PC-3 (cell line): ENCODE data around the gene WDR83. TPM values are rescaled to one million over a fixed set of nuclear protein-coding genes. Genes with fewer than 3 reads are reported as not detected.
"Not testable (repeated sequence)": the region's sequence is repeated elsewhere in the genome, so short reads cannot be mapped to it uniquely, and the experiment has no call there.

ENCODE experiments used
- ATAC-seq: fragments of 200-7000 bp; cut with Tn5 transposase; 2 replicates; pipeline ENCODE4 v1.9.1; 2020; ENCODE audit warnings: mild to moderate bottlenecking, moderate library complexity
- BruUV-seq: library from RNA; stranded (reverse); fragments of 400-500 nt; replicated peaks from 2 replicates; lab custom pipeline; 2021; lab: Mats Ljungman, UMichigan
- CTCF ChIA-PET: fragments of 300-600 bp; sonication (Branson Sonifier 250); formaldehyde crosslinking; loops from one replicate; lab custom pipeline; 2022; ENCODE audit warnings: antibody characterized with exemption; lab: Charles Lee
- POLR2A ChIA-PET: fragments of 300-600 bp; sonication (Branson Sonifier 250); formaldehyde crosslinking; loops from one replicate; lab custom pipeline; 2022; ENCODE audit warnings: antibody characterized with exemption; ENCODE audit not compliant: unreplicated experiment; lab: Charles Lee
- DNase-seq: peaks from one replicate; pipeline ENCODE4 v3.0.0-alpha.2; 2015
- H2AFZ ChIP-seq: fragments of 300-600 bp; sonication (generic); 2 replicates; pipeline ENCODE4 v1.6.0; 2016; ENCODE audit warnings: antibody characterized with exemption, low read length
- H3F3A ChIP-seq: fragments of 300-600 bp; sonication (generic); one replicate; pipeline ENCODE4 v1.6.0; 2017; ENCODE audit warnings: antibody characterized with exemption, low read length, control low read depth, mild to moderate bottlenecking; ENCODE audit not compliant: unreplicated experiment
- H3K27ac ChIP-seq: fragments of 300-600 bp; sonication (generic); 2 replicates; pipeline ENCODE4 v1.5.1; 2016; ENCODE audit warnings: mild to moderate bottlenecking, low read length
- H3K27me3 ChIP-seq: fragments of 300-600 bp; sonication (generic); 2 replicates; pipeline ENCODE4 v1.6.1; 2016; ENCODE audit warnings: low read length, mixed read lengths
- H3K36me3 ChIP-seq: fragments of 300-600 bp; sonication (generic); 2 replicates; pipeline ENCODE4 v1.6.1; 2016; ENCODE audit warnings: low read depth, mixed run types, low read length, mixed read lengths
- H3K4me1 ChIP-seq: fragments of 300-600 bp; sonication (generic); 2 replicates; pipeline ENCODE4 v1.5.1; 2016; ENCODE audit warnings: low read length; ENCODE audit not compliant: insufficient read depth
- H3K4me2 ChIP-seq: fragments of 300-600 bp; sonication (generic); 2 replicates; pipeline ENCODE4 v1.6.0; 2016; ENCODE audit warnings: low read length
- H3K4me3 ChIP-seq: fragments of 300-600 bp; sonication (generic); 2 replicates; pipeline ENCODE4 v1.5.1; 2016; ENCODE audit warnings: mild to moderate bottlenecking, low read length, mixed read lengths
- H3K79me2 ChIP-seq: fragments of 300-600 bp; sonication (generic); 2 replicates; pipeline ENCODE4 v1.6.1; 2017; ENCODE audit warnings: low read length, mixed read lengths
- H3K9ac ChIP-seq: fragments of 300-600 bp; sonication (generic); 2 replicates; pipeline ENCODE4 v1.6.0; 2016; ENCODE audit warnings: mild to moderate bottlenecking, low read length
- H3K9me2 ChIP-seq: fragments of 300-600 bp; sonication (generic); replicated peaks from 2 replicates; pipeline ENCODE4 v1.6.1; 2016; ENCODE audit warnings: mixed run types, low read length, mixed read lengths
- H3K9me3 ChIP-seq: fragments of 300-600 bp; sonication (generic); 2 replicates; pipeline ENCODE4 v1.6.1; 2016; ENCODE audit warnings: low read length, mixed read lengths
- H4K20me1 ChIP-seq: fragments of 300-600 bp; sonication (generic); 2 replicates; pipeline ENCODE4 v1.6.1; 2016; ENCODE audit warnings: low read length, mixed read lengths
- EZH2 ChIP-seq: fragments of 300-600 bp; sonication (generic); IDR thresholded peaks from one replicate; pipeline ENCODE4 v1.6.1; 2017; ENCODE audit warnings: antibody characterized with exemption, mild to moderate bottlenecking, low read length; ENCODE audit not compliant: unreplicated experiment
- EZH2phosphoT487 ChIP-seq: fragments of 300-600 bp; sonication (generic); IDR thresholded peaks from 2 replicates; pipeline ENCODE4 v1.6.1; 2018; ENCODE audit warnings: mild to moderate bottlenecking, antibody characterized with exemption, low read length, borderline replicate concordance
- intact Hi-C: fragments of 100-400 bp; cut with micrococcal nuclease; formaldehyde crosslinking; loops from 2 replicates; pipeline ENCODE4 v1.9.0; 2023
- total RNA-seq: library from RNA; depleted of rRNA; stranded (reverse); fragments of >200 nt; gene quantifications from 2 replicates; pipeline ENCODE4 v1.2.3, GENCODE V29; 2014
- TF ChIP-seq, protein P1 (sequence below): fragments of 300-600 bp; sonication (generic); conservative IDR thresholded peaks from 2 replicates; pipeline ENCODE4 v1.5.1; 2017; ENCODE audit warnings: antibody characterized with exemption, low read depth, mild to moderate bottlenecking, low read length

The WDR83 gene
- total RNA-seq, 1 experiment from 2014 or later, result 39.5 TPM

DNA sequence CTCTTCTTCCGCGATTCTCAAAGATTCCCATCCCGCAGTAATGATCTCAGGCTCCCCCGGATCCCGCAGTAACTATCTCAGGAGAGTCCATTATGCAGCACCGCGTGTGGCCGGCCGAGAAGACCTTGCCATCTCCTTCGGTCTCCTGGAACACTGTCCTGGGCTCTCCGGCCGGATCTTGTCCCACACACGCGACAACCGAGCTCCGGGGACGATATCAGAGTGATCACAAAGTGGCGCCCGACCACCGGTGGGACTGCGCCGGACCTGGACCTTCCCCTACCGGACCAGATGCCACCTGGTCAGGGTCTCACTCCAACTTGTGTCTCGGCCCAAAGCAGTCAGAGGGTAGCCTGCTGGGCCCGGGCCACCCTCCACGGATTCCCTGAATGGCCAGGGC, 24.1 kb upstream of the WDR83 start:
- Histone ChIP-seq H3F3A (no peaks in the 10 kb centered on the region), H3K4me3 (no peak overlapping the region), H3K27me3 (no peaks in the 10 kb centered on the region), H3K9me2 (no peaks in the 10 kb centered on the region), H3K27ac (no peak overlapping the region), H3K36me3 (no peaks in the 10 kb centered on the region), H3K4me1 (no peaks in the 10 kb centered on the region), H2AFZ (no peak overlapping the region), H3K9ac (no peak overlapping the region), H3K9me3 (no peaks in the 10 kb centered on the region), H3K4me2 (no peak overlapping the region), H4K20me1 (no peaks in the 10 kb centered on the region), H3K79me2 (no peaks in the 10 kb centered on the region)
- intact Hi-C loops, result no loop called here
- ChIA-PET POLR2A (no interaction called here), CTCF (no interaction called here)
- ATAC-seq (no peak), DNase-seq (no peak)
- TF ChIP-seq EZH2phosphoT487 (no peak), EZH2 (no peak)
- TF ChIP-seq, protein P1, sequence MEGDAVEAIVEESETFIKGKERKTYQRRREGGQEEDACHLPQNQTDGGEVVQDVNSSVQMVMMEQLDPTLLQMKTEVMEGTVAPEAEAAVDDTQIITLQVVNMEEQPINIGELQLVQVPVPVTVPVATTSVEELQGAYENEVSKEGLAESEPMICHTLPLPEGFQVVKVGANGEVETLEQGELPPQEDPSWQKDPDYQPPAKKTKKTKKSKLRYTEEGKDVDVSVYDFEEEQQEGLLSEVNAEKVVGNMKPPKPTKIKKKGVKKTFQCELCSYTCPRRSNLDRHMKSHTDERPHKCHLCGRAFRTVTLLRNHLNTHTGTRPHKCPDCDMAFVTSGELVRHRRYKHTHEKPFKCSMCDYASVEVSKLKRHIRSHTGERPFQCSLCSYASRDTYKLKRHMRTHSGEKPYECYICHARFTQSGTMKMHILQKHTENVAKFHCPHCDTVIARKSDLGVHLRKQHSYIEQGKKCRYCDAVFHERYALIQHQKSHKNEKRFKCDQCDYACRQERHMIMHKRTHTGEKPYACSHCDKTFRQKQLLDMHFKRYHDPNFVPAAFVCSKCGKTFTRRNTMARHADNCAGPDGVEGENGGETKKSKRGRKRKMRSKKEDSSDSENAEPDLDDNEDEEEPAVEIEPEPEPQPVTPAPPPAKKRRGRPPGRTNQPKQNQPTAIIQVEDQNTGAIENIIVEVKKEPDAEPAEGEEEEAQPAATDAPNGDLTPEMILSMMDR, result no peak
- no TSS peak for BruUV-seq

DNA sequence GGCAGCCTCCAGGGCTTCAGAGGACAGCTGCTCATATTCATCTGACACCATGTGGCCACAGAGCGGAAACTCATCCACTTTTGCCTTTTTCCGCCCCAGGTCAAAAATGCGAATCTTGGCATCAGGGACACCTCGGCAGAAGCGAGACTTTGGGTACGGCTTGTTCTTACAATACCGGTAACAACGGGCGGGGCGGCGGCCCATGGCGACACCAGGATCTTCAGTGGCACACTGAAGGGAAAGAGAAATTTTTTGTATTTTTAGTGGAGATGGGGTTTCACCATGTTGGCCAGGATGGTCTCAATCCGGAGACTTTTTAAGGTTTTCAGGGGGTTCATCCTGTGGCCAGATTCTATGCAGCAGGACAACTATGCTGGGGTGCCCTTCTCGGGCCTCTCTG, 22.9 kb upstream of the WDR83 start:
- H3K36me3 ChIP-seq, H3K4me2 ChIP-seq, H3K9me2 ChIP-seq, H3K79me2 ChIP-seq, POLR2A ChIA-PET, H3K9ac ChIP-seq, H3K9me3 ChIP-seq, CTCF ChIA-PET, BruUV-seq, H2AFZ ChIP-seq, H3K4me3 ChIP-seq, H3K4me1 ChIP-seq, H3K27me3 ChIP-seq, H3K27ac ChIP-seq, ATAC-seq, H3F3A ChIP-seq, H4K20me1 ChIP-seq, intact Hi-C loops, DNase-seq: not testable (repeated sequence)

DNA sequence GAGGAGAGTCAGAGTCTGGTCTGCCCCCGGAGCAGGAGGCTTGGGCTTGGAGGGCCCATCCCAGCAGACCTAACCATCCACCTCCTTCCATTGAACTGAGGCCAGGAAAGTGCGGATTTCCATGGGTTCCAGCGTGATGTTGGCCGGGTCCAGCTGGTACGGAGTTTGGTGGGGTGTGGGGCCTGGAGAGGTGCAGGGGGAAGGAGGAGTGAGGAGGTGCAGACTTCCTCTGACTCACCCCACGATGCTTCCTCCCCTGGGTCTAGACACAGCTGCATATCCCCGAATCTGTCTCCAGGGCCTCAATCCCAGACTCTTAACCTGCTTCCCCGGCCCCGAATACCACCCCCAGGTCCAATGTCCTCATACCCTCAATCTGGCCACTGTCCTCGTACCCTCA, 20.1 kb upstream of the WDR83 start:
- Histone ChIP-seq H3F3A (no peaks in the 10 kb centered on the region), H3K9me3 (no peaks in the 10 kb centered on the region)
- intact Hi-C loops, result no loop called here

More for the DNA sequence above, 20.1 kb upstream of the WDR83 start:
- no peak overlapping the region for H3K4me2 ChIP-seq
- H3K36me3 ChIP-seq, result 0 out of 2 replicates have a peak, but pooled peaks cover 3% of the 10 kb centered on the region
- H3K4me1 ChIP-seq, result no peaks in the 10 kb centered on the region
- DNase-seq, result no peak
- H3K9ac ChIP-seq, result no peak overlapping the region
- BruUV-seq, result TSS peak; percentile 34
- no peaks in the 10 kb centered on the region for H4K20me1 ChIP-seq
- H3K79me2 ChIP-seq, result no peaks in the 10 kb centered on the region
- ATAC-seq, result no peak
- TF ChIP-seq EZH2phosphoT487 (no peak), EZH2 (no peak)
- TF ChIP-seq, protein P1, result no peak
- H3K9me2 ChIP-seq, result no peaks in the 10 kb centered on the region
- H3K27ac ChIP-seq, result no peak overlapping the region
- H2AFZ ChIP-seq, result no peak overlapping the region
- H3K27me3 ChIP-seq, result no peaks in the 10 kb centered on the region
- H3K4me3 ChIP-seq, result no peak overlapping the region
- CTCF ChIA-PET, result no interaction called here
- POLR2A ChIA-PET, result interaction anchor here (0.6 kb wide), 1 partner anchor 8 kb away, joined by 6 read pairs; no protein-coding TSS in a partner anchor
